Putamen (tissue), 1 donor: Measurements from ENCODE around the gene SETMAR.
A peak's percentile ranks its signal among the peaks of the same experiment; 100 is the strongest.
"Not testable (repeated sequence)": the region's sequence is repeated elsewhere in the genome, so short reads cannot be mapped to it uniquely, and the experiment has no call there.

Experiments used
- DNase-seq: peaks from one replicate; pipeline ENCODE4 v3.0.0-alpha.2; 2016; ENCODE audit warnings: low spot score

Gene SETMAR

DNA sequence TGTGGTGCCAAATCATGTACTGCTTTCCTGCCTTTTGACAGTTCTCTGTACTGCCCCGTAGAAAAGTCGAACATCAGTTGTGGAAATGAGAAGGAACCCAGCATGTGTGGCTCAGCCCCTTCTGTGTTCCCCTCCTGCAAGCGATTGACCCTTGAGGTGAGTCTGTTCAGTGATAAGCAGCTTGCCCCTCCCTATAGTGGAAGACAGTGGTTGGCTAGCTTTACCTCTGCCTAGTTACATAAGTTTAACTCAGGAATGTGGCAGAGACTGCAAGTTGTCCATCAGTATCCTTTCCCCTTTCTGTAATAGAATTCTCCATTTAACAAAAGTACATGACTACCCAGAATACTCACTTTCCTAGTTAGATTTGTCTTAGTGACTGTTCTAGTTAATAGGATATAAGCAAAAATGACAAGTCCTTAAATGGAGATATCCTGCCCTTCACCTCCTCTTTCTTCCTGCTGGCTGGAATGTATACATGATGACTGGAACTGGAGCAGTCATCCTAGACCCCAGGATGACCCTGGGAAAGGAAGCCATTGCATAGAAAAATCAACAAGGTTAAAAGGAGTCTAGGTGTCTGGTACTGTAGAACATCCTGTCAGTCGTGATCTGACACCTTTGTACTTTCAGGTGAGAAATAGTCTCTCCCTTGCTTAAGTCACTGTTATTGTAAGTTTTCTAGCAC, 10.6 kb downstream of the SETMAR start:
- no peak for DNase-seq

DNA sequence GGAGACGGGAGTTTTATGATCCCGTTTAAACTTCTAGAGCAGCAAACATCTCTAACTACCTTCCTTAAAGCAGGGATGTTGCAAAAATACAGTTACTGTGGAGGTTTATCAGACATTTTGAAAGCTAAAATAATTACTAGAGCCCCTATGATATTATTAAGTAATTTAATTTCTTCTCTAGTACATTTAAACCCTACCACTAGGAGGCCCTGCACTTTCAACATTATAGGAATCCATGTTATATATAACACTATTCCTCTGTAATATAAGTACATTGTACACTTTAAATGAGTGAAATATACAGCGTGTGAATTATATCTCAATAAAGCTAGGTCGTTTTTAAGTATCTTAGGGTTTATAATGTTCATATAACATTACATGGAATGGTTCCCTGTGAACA, 11.5 kb downstream of the SETMAR start:
- no peak for DNase-seq

DNA sequence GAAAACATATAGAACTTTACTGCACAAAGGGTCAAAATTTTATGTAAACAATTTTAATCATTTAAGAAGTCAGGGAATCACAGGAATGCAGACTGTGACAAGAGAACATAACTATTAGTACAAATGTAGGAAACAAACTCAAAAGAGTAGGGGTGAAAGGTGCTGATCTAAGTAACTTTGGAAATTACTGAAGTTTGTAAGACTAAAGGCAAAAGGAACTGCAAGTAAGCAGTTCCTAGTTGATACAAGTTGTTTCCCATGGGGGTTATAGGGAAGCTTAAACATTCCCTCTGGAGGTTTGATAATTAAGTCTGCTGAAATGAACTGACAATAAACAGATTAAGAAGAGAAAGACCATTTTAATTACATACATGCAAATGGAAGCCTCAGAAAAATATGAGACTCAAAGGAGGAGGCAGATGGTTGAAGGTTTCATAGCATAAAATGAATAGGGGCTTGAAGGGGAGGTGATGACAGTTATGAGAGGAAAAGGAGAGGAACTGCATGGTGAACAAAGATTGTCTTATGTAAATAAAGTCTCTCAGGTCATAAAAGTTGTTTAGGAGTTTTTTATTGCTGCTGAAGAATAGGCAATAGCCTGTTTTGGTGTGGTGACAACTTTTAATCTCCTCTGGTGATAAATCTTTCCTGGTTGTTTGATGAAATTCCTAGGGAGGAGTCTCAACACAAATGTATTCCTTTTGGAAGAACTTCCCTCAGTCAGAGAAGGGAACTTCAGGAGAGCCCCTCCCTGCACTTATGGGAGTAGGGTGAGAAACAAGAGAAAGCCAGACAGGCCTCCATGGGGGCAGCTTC, 17.1 kb downstream of the SETMAR start:
- DNase-seq, result no peak

DNA sequence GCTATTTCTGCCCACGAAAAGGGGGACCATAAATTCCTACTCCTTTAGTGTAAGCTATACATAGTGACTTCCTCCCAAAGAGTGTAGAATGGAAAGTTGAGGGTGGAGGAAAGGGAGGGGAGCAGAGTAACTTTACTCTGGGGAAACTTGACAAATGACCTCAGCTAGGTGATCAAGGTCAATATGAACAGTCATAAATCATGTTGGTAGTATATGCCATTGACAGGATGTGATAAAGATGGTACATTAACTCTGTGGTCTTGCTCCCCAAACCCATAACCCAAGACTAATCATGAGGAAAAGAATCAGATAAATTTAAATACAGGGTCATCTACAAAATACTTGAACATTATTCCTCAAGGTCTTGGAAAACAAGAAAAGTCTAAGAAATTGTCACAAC, 18.6 kb downstream of the SETMAR start:
- DNase-seq, result no peak

DNA sequence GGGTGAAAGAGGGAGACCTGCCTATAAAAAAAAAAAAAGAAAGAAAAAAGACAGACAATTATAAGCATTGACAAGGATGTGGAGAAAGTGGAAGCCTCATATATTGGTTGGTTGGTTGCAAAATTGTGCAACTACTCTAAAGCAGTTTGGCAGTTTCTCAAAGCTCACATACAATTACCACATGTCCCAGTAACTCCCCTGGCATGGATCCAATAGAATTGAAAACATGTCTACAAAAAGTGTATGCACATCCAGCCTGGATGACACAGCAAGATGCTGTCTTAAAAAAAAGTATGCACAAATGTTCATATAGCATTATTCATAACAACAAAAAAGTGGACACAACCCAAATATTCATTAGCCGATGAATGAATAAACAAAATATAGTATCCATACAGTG, 19.5 kb downstream of the SETMAR start:
- no peak for DNase-seq

DNA sequence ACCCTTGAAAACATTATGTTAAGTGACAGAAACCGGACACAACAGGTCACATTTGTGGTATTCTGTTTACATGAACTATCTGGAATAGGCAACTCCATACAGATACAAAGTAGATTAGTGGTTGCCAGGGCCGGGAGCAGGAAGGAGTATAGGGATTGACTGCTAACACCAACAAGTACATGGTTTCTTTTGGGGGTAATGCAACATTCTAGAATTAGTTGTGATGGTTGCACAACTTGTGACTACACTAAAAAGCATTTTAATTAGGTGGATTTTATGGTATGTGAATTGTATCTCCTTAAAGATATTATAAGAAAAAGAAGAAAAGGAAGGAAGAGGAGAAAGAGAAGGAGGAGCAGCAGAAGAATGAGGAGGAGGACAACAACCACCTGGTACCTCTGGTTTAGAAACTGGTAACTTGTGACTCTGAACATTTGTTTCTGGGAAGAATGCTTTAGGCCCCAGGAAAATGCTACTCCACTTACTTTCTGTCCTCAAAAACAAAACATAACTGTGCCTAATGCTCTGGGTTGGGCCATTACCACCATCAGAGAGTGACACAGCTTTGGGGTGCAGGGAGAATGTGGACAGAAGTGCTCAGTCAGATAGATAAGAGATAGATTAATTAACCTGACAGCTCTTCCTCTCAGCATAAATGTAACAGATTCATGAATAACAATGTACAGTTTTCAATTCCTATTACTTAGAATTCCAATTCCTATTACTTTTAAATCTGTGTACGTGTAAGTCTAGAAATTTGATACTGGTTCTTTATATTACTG, 20.3 kb downstream of the SETMAR start:
- no peak for DNase-seq

DNA sequence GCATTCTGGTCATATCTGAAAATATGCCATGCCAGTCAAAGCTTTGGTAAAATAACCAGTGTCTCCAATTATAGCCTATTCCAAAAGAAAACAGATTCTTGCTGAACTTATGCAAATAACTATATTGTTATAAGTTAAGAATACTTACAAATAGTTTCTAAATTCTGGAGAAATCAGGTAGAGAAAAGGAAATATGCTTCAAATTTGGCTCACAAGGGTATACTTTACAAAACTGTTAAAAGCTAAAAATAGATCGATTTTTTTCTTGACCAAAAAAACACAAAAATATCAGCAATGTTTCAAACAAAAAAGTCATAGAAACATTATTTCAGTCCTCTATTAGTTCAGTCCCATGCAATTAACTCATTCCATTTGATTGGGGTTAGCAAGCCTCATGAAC, 23.7 kb downstream of the SETMAR start:
- DNase-seq, result no peak

DNA sequence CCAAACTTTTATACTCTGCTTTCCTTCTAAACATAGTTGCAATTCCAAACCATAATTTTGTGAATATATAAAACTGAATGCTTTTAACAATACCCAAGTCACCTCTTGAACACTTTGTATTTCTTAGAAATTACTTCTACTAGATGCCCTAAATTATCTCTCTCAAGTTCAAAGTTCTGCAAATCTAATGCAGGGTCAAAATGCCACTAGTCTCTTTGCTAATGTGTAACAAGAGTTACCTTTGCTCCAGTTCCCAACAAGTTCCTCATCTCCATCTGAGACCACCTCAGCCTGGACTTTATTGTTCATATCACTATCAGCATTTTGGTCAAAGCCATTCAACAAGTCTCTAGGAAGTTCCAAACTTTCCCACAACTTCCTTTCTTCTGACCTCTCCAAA, 26.6 kb downstream of the SETMAR start:
- DNase-seq, result not testable (repeated sequence)

DNA sequence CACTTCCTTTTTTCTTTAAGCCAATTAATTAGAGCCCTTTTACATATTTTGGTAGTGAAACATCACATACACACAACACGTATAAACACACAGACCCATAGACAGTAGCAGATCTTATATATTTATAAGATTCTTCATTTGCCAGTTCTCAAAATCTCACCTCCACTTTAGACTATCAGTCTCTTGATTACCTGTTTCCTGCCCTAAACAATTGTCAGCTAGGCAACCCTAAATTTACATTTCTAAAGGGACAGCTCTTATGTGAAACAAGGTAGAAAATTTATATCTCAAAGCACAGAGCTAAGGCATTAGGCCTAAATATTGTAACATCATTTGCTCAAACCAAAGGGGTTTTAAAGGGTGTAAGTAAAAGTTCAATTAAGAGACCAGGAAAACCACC, 28.9 kb downstream of the SETMAR start:
- no peak for DNase-seq

DNA sequence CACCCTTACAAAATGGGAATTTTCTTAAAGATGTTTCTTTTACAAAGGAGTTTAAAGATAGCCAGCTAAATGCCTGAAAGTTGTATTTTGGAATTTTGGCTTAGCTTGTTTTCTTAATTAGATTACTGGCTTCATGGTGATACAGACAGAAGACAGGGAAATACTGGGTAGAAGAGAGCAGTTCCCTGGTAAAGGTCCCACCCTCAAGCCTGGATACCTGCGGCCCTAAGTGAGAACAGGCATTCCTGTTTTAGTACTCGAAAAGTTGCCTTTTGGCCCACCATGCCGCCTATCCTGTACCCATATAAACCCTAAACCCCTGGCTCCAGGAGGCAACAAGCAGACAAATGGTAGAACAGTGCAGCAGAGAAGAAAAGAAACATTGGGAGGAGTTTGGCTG, 29.4 kb downstream of the SETMAR start:
- no peak for DNase-seq

DNA sequence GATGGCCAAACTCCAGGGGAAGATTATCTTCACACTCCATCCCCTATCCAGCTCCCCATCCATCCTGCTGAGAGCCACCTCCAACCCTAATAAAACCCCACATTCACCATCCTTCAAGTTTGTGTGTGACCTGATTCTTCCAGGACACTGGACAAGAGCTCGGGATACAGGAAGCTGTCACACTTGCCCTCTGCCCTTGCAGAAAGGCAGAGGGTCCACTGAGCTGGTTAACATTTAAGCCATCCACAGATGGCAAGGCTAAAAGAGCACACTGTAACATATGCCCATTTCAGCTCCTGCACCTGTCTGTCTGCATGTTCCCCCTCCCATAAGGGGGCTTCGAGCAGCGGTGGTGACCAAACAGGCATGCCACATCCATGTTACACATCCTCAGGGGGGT, 29.8 kb downstream of the SETMAR start:
- DNase-seq, result no peak

DNA sequence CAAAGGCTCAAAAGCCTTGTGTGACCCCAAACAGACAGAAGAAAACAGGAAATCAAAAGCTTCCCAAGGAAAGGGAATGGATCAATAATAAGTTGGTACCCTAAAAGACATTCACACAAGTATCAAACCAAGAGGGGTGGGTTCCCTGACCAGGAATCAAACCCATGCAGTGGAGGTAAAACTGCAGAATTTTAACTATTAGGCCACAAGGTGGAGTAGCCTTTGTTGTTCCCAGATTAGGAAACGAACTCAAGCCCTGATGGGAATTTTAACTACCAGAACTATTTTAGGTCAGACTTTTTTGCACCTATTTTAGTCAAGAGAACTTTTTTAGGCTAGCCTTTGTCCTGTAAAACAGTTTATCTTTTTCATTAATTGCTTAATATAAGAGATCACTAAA, 31.4 kb downstream of the SETMAR start:
- DNase-seq, result no peak

DNA sequence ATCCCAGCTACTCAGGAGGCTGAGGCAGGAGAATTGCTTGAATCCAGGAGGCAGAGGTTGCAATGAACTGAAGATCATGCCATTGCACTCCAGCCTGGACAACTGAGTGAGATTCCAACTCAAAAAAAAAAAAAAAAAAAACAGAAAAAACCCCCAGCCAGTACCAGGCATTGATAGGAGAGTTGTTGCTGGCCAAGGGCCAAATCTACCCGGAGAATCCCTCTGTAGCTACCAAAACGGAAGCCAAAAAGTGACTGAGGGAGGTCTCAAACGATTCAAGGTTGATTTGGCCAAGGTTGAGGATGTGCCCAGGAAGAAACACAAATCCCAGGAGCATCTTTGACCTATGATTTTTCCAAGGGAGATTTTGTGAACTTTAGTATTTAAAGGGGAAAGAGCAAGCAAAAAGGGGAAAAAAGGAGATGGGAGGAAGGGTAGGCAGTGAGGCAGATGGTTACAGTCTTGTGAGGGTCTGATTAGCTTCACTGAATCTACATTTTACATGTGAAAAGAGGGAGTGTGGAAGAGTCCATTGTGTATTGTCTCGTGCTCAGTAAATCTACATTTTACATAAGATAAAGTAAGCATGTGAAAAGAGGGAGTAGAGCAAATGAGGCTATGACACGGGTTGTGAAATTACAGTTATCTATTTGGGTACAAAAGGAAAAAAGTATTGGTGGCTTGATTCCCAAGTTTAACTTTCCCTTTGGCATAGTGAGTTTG, 32.8 kb downstream of the SETMAR start:
- DNase-seq, result no peak

DNA sequence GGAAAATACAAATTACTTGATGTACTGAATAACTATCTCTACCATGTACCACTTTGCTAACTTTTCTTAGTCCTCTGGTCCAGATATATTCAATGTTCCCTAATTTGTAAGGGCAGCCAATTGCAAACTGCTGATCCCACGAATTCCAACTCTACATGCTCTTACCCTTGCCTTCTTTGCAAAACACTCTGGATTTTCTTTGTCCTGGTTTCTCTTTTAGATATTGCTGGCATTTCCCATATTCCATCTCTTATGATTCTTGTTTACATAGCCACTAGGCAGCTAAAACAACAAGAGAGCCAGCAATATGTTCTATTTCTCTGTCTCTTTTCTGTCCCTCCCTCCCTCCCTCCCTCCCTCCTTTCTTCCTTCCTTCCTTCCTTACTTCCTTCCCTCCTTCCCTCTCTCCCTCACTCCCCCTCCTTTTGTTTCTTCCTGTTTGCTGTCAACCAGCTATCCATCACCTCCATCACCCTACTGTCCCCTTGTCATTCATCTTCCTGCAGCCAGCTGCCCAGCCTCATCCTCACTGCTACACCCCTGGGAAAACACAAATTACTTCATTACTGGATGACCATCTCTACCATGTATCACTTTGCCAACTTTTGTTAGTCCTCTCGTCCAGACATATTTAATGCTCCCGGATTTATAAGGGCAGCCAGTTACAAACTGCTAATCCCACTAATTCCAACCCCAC, 33.8 kb downstream of the SETMAR start:
- DNase-seq, result no peak

DNA sequence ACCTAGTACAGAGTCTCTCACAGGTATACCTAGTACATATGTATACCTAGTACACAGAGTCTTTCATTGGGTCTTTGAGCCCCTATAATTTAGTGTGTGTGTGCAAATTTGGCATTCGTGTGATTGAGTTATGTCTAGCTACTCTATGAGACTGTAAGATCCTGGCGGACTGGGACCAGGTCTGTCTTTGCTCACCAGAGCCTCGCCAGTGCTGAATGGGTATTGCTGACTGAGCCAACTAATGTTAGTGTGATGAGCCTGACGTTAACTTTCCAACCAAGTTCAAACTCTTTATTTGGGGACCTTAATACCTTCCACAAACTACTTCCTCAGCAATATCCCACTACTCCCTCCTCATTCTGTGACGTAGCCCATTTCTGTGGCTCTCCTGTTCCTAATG, 35.6 kb downstream of the SETMAR start:
- DNase-seq, result no peak

DNA sequence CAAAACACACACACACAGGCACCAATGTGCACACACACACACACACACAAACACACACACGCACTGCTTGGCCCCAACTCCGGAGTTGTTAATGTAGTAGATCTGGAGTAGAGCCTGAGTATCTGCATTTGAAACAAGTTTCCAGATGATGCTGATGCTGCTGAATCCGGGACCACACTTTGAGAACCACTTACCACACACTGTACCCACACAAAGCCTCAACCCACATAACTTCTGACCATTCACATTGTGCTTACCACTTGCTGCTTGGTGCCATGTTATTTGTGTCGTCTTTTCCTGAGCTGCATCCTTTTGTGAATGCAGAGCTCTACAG, 36.9 kb downstream of the SETMAR start:
- no peak for DNase-seq

DNA sequence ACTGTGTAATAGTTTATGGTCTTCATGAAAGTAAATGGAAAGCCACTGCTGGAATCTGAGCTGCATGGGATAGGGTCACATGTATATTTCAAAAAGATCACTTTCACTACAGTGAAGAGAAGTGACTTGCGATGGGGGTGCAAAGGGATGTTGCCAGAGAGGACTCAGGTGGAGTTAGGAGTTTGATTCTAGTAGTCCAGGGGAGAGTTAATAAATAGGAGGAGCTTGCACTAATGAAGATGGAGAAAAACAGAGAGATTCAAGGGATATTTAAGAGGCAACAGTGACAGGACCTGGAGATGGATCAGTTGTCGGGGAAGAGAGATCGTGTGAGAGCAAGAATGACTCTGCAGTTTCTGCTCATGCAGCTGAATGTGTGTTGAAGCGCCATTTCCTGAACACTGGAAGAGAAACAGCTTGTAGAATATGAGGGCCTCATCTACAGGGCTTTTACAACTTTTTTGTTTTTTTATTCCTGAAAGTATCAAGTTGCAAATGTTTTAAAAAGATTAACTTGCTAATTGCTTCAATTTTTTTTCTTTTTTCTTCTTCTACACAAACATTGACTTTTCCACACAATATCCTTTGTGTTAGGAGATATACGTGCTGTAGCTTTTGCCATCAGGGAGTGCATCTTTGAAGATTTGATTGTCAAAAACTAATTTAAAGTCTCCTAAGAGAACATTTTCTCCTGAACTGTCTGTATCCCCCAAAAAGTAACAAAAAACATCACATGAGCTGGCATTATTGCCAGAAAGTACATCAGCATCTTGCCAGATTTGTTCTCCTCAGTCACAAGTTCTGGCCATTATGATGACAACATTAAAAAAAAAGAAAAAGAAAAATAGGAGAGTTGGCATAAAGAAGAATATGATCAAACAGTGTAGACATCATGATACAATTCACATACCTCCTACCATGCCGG, 37.5 kb downstream of the SETMAR start:
- peak; percentile 21 for DNase-seq

DNA sequence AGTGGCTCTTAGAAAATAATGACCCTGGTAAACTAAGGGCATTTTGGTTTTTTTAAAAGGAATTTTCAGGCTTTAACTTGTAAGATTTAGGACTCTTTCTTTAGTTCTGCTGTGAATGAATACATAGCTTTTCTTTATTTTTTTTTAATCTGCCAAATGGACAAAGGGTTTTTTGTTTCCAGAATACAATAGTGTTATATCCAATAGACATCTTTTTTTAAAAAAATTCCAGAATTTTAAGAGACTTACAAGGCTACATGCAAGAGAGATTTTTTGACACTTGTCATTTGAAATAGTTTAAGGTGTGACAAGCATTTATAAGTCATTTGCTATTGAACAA, 38.1 kb downstream of the SETMAR start:
- DNase-seq, result peak; percentile 26

DNA sequence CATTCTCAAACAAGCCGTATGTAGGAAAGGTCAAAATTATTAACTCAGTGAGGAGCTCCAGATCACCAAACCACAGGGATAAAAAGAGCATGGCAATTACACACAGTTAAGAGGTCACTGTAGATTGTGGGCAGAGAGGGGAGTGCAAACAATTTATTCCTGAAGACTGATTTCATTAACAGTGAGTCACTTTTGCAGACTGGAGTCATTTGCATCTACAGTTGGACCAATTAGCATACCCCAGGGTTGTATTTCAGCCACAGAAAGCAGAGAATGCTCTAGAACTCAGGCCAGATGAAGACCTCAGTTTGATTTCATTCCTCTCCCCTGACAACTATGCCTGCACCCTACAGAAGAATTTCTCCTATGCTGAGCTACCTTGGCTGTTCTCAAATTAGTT, 40.1 kb downstream of the SETMAR start:
- no peak for DNase-seq

DNA sequence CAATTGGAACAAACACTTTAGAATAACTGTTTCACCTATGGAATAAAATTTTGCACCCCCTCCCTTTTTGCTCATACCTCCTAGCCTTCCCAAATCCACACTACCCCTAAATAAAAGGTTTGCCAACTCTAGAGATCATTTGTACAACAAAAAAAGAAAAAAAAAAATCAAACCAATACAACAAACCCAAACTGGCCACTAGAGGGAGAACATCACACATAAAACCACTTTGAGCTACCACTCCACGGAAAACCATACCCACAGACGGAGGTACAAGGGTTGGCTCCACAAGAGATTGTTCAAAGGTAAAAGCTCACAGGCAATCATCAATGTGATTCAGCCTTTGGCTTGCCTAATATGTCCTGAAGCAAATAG, 47.6 kb downstream of the SETMAR start:
- peak; percentile 69 for DNase-seq
